ENCODE results near the gene IFI27. TPM values are rescaled to one million over a fixed set of nuclear protein-coding genes. Genes with fewer than 3 reads are reported as not detected.

Gene IFI27
- total and polyA plus RNA-seq, 5 experiments from 2014 or later: 1.8 TPM; not detected in 4

- DNase-seq: peak; percentile 30 to 81 (median 46)
- H3K4me1 Mint-ChIP-seq: peaks cover 19 to 23% (median 20%) of the 10 kb centered on the region in 4 donors
- H3K4me3 Mint-ChIP-seq: peak within 1 kb of the TSS; percentile 87 to 93 (median 90)
- peaks cover 0 to 3% (median 2%) of the 10 kb centered on the region in 3 donors for H3K36me3 Mint-ChIP-seq
- H3K27ac Mint-ChIP-seq: peak within 1 kb of the TSS; percentile 61 to 93 (median 80)
- peak; percentile 89 to 95 for ATAC-seq
- H3K9me3 Mint-ChIP-seq: no peaks in the 10 kb centered on the region
- POLR2A ChIA-PET: interaction anchor here (0.6 to 2.7 kb wide), 8 partner anchors 9 to 158 kb away, joined by 3 to 18 read pairs (median 3); partner anchors contain the start of genes DDX24 and IFI27L1
- H3K27me3 Mint-ChIP-seq: peaks cover 0 to 9% (median 0%) of the 10 kb centered on the region in 5 donors
Measured at GRCh38 chr14:94129111-94129757, 18.7 kb downstream of the IFI27 start, which contains the start of gene IFI27L2. IFI27L2 (minus strand) TSS chr14:94129604; CDS start chr14:94129564, 40 bp downstream.

GRCh38 chr14:94129758-94130414 is 19.4 kb downstream of the IFI27 start:
- DNase-seq (peak in 3 of 10 donors; percentile 18 to 37 (median 27)), ATAC-seq (peak; percentile 34 to 40)
- H3K4me3 Mint-ChIP-seq: peak overlapping the region; percentile 87 to 93 (median 90)
- H3K9me3 Mint-ChIP-seq: peaks cover 0 to 1% (median 0%) of the 10 kb centered on the region in 9 donors
- H3K27me3 Mint-ChIP-seq: peaks cover 0 to 11% (median 0%) of the 10 kb centered on the region in 5 donors
- H3K36me3 Mint-ChIP-seq: peaks cover under 1 to 3% (median 2%) of the 10 kb centered on the region in 3 donors
- POLR2A ChIA-PET: interaction anchor here (0.6 to 2.7 kb wide), 5 partner anchors 36 to 126 kb away, joined by 3 to 18 read pairs (median 3); partner anchors contain the start of genes DDX24 and IFI27L1
- peaks cover 19 to 23% (median 20%) of the 10 kb centered on the region in 4 donors for H3K4me1 Mint-ChIP-seq
- peak overlapping the region; percentile 4 to 93 (median 75) for H3K27ac Mint-ChIP-seq

DNA sequence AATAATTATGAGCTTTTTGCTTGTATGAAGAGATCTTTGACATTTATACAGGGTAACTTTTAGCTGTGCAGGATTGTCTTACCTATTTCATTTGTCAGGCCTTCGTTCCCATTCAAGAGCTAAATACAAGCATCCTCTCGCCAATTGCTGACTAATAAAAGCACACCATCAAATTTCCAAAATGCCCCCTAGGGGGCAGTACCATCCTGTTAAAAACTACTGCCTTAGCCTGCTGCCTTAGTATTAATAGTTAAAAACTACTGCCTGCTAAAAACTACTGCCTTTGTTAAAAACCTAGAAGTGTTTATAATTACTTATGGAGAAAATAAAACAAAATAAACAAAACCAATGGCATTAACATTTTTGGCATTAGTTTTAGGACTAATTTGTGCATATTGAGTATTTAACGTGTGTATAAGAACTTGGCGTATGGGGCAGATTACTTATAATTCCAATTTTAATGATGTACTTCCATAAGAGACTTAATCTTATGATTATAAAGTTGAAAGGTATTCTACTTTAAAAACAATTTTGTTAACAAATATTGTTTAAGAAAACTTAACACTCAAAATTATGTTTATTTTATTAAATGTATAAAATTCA is 21.9 kb downstream of the IFI27 start:
- H3K27me3 Mint-ChIP-seq: peaks cover 0 to 17% (median 1%) of the 10 kb centered on the region in 5 donors

DNA sequence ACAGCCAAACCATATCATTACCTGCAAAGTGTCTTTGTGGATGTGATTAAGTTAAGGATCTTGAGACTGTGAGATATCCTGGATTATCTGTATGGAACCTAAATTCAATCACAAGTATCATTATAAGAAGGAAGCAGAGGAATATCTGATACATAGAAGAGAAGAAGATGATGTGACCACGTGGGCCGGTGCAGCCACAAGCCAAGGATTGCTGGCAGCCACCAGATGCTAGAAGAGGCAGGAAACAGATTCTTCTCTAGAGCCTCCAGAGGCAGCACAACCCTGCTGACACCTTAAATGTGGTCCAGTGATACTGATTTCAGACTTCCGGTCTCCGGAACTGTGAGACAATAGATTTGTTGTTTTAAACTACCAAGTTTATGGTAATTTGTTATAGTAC is 24.9 kb downstream of the IFI27 start:
- POLR2A ChIA-PET: no interaction called here
- DNase-seq (no peak), ATAC-seq (no peak)
- no peak overlapping the region for H3K27ac Mint-ChIP-seq
- peaks cover 0 to 8% (median 0%) of the 10 kb centered on the region in 3 donors for H3K36me3 Mint-ChIP-seq
- peaks cover 0 to 3% (median under 1%) of the 10 kb centered on the region in 4 donors for H3K4me1 Mint-ChIP-seq
- H3K27me3 Mint-ChIP-seq: peaks cover 0 to 19% (median 4%) of the 10 kb centered on the region in 5 donors
- peaks cover 0 to 11% (median 5%) of the 10 kb centered on the region in 9 donors for H3K9me3 Mint-ChIP-seq
- H3K4me3 Mint-ChIP-seq: no peak overlapping the region

More for the DNA sequence above, 21.9 kb downstream of the IFI27 start:
- ATAC-seq (peak; percentile 21 to 49), DNase-seq (peak; percentile 20 to 76 (median 58))
- H3K27ac Mint-ChIP-seq: no peak overlapping the region
- peaks cover 16 to 23% (median 21%) of the 10 kb centered on the region in 4 donors for H3K4me1 Mint-ChIP-seq
- peaks cover 0 to 8% (median 0%) of the 10 kb centered on the region in 3 donors for H3K36me3 Mint-ChIP-seq
- no peak overlapping the region for H3K4me3 Mint-ChIP-seq
- POLR2A ChIA-PET: interaction anchor here (0.7 to 1.9 kb wide), 2 partner anchors 43 to 91 kb away, joined by 3 to 6 read pairs; no protein-coding TSS in a partner anchor
- H3K9me3 Mint-ChIP-seq: peaks cover 0 to 11% (median 5%) of the 10 kb centered on the region in 9 donors

DNA sequence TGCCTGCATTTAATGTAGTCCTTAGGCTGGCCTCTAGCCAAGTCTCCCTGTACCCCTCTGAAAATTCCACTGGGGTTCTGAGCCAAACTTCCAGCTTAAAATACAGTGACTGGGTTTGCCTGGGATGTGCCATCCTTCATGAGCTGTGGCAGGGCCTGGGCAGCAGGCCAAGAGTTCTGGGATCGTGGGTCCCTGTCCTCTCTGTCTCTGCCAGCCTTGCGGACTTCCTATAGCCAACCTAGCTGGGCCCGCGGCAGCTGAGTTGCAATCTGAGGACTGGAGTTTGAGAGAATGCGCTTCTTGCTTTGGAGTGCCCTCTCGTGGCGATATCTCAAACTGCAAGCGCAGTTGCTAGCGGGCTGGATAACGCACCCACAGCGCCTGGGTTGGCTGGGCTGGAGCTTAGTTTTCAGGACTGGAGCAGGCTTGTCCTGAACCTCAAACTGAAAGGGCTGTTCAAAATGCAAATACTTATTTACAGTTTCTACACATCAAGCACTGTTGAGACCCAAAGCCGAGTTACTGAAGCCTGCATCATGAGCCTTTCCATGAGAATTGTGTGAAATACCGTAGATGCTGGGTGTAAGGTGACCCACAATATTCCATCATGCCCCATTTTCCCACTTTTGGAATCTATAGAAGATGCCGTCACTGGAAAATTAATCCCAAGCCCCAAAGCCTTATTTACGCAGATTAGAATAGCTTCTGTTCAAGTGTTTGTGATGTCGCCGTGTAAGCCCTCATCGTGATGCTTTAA is 26.2 kb downstream of the IFI27 start:
- no peak overlapping the region for H3K27ac Mint-ChIP-seq
- peaks cover 0 to 8% (median 0%) of the 10 kb centered on the region in 3 donors for H3K36me3 Mint-ChIP-seq
- peaks cover 0 to 2% (median 0%) of the 10 kb centered on the region in 4 donors for H3K4me1 Mint-ChIP-seq
- DNase-seq (peak; percentile 65 to 88 (median 78)), ATAC-seq (peak; percentile 91 to 97)
- peaks cover 0 to 11% (median 5%) of the 10 kb centered on the region in 9 donors for H3K9me3 Mint-ChIP-seq
- H3K27me3 Mint-ChIP-seq: peaks cover 0 to 19% (median 4%) of the 10 kb centered on the region in 5 donors
- POLR2A ChIA-PET: interaction anchor here (1.0 to 1.6 kb wide), 4 partner anchors 38 to 103 kb away, joined by 3 to 6 read pairs (median 5); partner anchors contain the start of gene PPP4R4
- no peak overlapping the region for H3K4me3 Mint-ChIP-seq

- H3K27ac Mint-ChIP-seq: no peak overlapping the region
- H3K27me3 Mint-ChIP-seq: peaks cover 0 to 13% (median 4%) of the 10 kb centered on the region in 5 donors
- ATAC-seq (no peak), DNase-seq (no peak)
- H3K4me3 Mint-ChIP-seq: no peak overlapping the region
- peaks cover 0 to 2% (median 0%) of the 10 kb centered on the region in 4 donors for H3K4me1 Mint-ChIP-seq
- peaks cover 0 to 8% (median 0%) of the 10 kb centered on the region in 3 donors for H3K36me3 Mint-ChIP-seq
- peaks cover 0 to 11% (median 5%) of the 10 kb centered on the region in 9 donors for H3K9me3 Mint-ChIP-seq
- POLR2A ChIA-PET: interaction anchor here (1.0 to 1.8 kb wide), 2 partner anchors 9 to 42 kb away, joined by 6 to 9 read pairs; no protein-coding TSS in a partner anchor
Measured at GRCh38 chr14:94138251-94138650, 27.7 kb downstream of the IFI27 start.

GRCh38 chr14:94139006-94139405 is 28.5 kb downstream of the IFI27 start:
- Mint-ChIP-seq H3K36me3 (peaks cover 0 to 8% (median 0%) of the 10 kb centered on the region in 3 donors), H3K4me1 (peaks cover 0 to 2% (median 0%) of the 10 kb centered on the region in 4 donors), H3K27me3 (peaks cover 0 to 10% (median 4%) of the 10 kb centered on the region in 5 donors), H3K4me3 (no peak overlapping the region), H3K9me3 (peaks cover 0 to 11% (median 5%) of the 10 kb centered on the region in 9 donors), H3K27ac (no peak overlapping the region)
- DNase-seq (no peak), ATAC-seq (no peak)
- POLR2A ChIA-PET: interaction anchor here (1.0 to 1.8 kb wide), 2 partner anchors 10 to 41 kb away, joined by 6 to 9 read pairs; no protein-coding TSS in a partner anchor

DNA sequence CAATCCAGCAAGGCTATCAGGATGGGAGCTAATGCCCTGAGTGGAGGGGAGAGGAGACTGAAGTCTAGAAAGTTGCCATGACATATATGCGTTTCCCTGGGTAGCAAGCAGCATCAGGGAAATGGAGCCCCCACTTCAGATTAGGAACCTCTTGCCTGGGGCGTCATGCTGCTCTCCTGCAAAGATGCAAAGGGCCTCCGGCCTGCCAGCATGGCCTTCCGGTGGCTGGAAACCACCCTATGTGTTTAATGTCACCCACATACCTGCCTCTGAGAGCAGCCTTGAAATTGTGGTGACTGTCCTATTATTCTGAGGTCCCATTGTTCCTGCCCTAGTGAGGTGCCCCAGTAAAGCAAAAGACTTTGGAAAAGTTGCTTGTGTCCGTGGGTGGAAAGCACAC is 28.9 kb downstream of the IFI27 start:
- Mint-ChIP-seq H3K27me3 (peaks cover 0 to 10% (median 4%) of the 10 kb centered on the region in 5 donors), H3K36me3 (peaks cover 0 to 8% (median 0%) of the 10 kb centered on the region in 3 donors), H3K27ac (no peak overlapping the region), H3K4me1 (peaks cover under 1 to 4% (median 1%) of the 10 kb centered on the region in 4 donors), H3K9me3 (peaks cover 0 to 11% (median 5%) of the 10 kb centered on the region in 9 donors), H3K4me3 (no peak overlapping the region)
- ATAC-seq (no peak), DNase-seq (no peak)
- POLR2A ChIA-PET: interaction anchor here (1.0 to 1.8 kb wide), 2 partner anchors 11 to 41 kb away, joined by 6 to 9 read pairs; no protein-coding TSS in a partner anchor

GRCh38 chr14:94142247-94142646 is 31.7 kb downstream of the IFI27 start:
- Mint-ChIP-seq H3K27me3 (peaks cover 0 to 8% (median 2%) of the 10 kb centered on the region in 5 donors), H3K4me3 (no peak overlapping the region), H3K36me3 (no peaks in the 10 kb centered on the region), H3K27ac (no peak overlapping the region), H3K4me1 (peaks cover 5 to 19% (median 17%) of the 10 kb centered on the region in 4 donors), H3K9me3 (no peaks in the 10 kb centered on the region)
- POLR2A ChIA-PET: interaction anchor here (0.6 to 0.9 kb wide), 2 partner anchors 11 to 28 kb away, joined by 3 to 4 read pairs; no protein-coding TSS in a partner anchor
- DNase-seq (no peak), ATAC-seq (no peak)

DNA sequence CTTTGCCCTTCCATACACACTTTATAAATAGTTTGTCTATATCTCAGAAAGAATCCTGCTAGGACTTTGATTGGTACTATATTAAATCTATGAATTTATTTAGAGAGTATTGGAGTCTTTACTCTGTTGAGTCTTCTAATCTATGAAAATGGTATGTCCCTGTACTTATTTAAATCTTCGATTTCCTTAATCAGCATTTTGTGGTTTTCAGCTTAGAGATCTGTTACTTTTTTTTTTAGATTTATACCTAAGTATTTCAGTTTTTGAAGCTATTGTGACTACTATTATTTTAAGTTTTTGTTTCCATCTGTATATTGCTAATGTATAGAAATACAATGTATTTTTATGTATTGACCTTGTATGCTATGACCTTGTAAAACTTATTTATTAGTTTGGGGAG is 32.3 kb downstream of the IFI27 start:
- ATAC-seq (no peak), DNase-seq (no peak)
- Mint-ChIP-seq H3K27me3 (peaks cover 0 to 8% (median 2%) of the 10 kb centered on the region in 5 donors), H3K4me3 (no peak overlapping the region), H3K27ac (no peak overlapping the region), H3K9me3 (no peaks in the 10 kb centered on the region), H3K36me3 (no peaks in the 10 kb centered on the region), H3K4me1 (peaks cover 5 to 22% (median 20%) of the 10 kb centered on the region in 4 donors)
- POLR2A ChIA-PET: no interaction called here

DNA sequence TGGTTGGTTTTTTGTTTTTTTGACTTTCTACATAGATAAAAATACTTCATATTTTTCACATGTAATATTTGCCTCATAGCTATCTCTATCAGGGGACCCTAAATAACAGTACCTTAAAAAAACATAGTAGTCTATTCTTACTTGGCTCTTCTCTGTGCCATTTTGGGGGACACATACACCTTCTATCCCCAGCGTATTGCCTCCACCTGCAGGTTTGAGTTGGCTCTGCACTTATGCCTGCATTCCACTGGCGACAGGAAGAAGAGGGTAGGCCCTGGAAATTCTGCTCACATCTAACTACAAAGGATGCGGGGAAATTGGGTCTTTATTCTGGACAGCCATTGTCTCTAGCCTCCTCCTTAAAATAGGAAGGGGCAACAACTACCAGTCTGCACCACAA is 32.7 kb downstream of the IFI27 start:
- Mint-ChIP-seq H3K4me1 (peaks cover 5 to 22% (median 20%) of the 10 kb centered on the region in 4 donors), H3K27ac (no peak overlapping the region), H3K36me3 (no peaks in the 10 kb centered on the region), H3K27me3 (peaks cover 0 to 8% (median 2%) of the 10 kb centered on the region in 5 donors), H3K4me3 (no peak overlapping the region), H3K9me3 (no peaks in the 10 kb centered on the region)
- ATAC-seq: peak in 1 of 2 donors; percentile 49
- POLR2A ChIA-PET: no interaction called here
- DNase-seq: peak in 1 of 10 donors; percentile 11
